Endodermal cell (in vitro differentiated cells): ENCODE measurements around the gene GALNT17. TPM values are rescaled to one million over a fixed set of nuclear protein-coding genes. Genes with fewer than 3 reads are reported as not detected.

Experiments used
- DNase-seq: peaks from one replicate; pipeline ENCODE4 v3.0.0-alpha.2; 2017
- H3K27ac ChIP-seq: 2 replicates; pipeline ENCODE4 v1.5.1; 2013; ENCODE audit warnings: mild to moderate bottlenecking, low read depth, low read length, moderate library complexity
- H3K27me3 ChIP-seq: 2 replicates; pipeline ENCODE4 v1.6.1; 2013; ENCODE audit warnings: mild to moderate bottlenecking, low read length, moderate library complexity; ENCODE audit not compliant: insufficient read depth, control insufficient read depth, poor library complexity, severe bottlenecking
- H3K36me3 ChIP-seq: 2 replicates; pipeline ENCODE4 v1.7.0; 2013; ENCODE audit warnings: mild to moderate bottlenecking, low read length, moderate library complexity; ENCODE audit not compliant: control insufficient read depth, insufficient read depth
- H3K4me1 ChIP-seq: one replicate; pipeline ENCODE4 v1.7.0; 2013; ENCODE audit warnings: low read length; ENCODE audit not compliant: control insufficient read depth, insufficient read depth
- H3K4me3 ChIP-seq: 2 replicates; pipeline ENCODE4 v1.5.1; 2013; ENCODE audit warnings: mild to moderate bottlenecking, low read length, moderate library complexity
- H3K9ac ChIP-seq: 2 replicates; pipeline ENCODE4 v1.6.1; 2013; ENCODE audit warnings: mild to moderate bottlenecking, low read length, moderate library complexity; ENCODE audit not compliant: poor library complexity, severe bottlenecking; ENCODE audit errors: extremely low read depth
- H3K9me3 ChIP-seq: 2 replicates; pipeline ENCODE4 v1.6.1; 2013; ENCODE audit warnings: mild to moderate bottlenecking, low read length, moderate library complexity; ENCODE audit not compliant: control insufficient read depth
- H3K27ac Mint-ChIP-seq: 2 replicates; pipeline ENCODE4 v1.8.0; 2020; ENCODE audit warnings: mixed read lengths
- H3K27me3 Mint-ChIP-seq: 2 replicates; pipeline ENCODE4 v1.8.0; 2021; ENCODE audit warnings: mild to moderate bottlenecking, mixed read lengths; ENCODE audit not compliant: insufficient read depth
- H3K36me3 Mint-ChIP-seq: 2 replicates; pipeline ENCODE4 v1.8.0; 2020; ENCODE audit warnings: low read depth, mixed read lengths
- H3K4me1 Mint-ChIP-seq: 2 replicates; pipeline ENCODE4 v1.8.0; 2020; ENCODE audit warnings: mixed read lengths
- H3K4me3 Mint-ChIP-seq: 2 replicates; pipeline ENCODE4 v1.8.0; 2020; ENCODE audit warnings: mild to moderate bottlenecking, moderate library complexity, mixed read lengths
- H3K9me3 Mint-ChIP-seq: 2 replicates; pipeline ENCODE4 v1.8.0; 2020; ENCODE audit warnings: mild to moderate bottlenecking, mixed read lengths
- WGBS, 2 experiments: methylation state at CpG; one replicate each; pipeline versions ENCODE4 v1.1.5 to v1.1.7; 2013; ENCODE audit warnings: missing lambda C conversion rate in 2 of 2, mixed read lengths in 1 of 2; ENCODE audit not compliant: insufficient coverage in 1 of 2, insufficient read length in 1 of 2; 5-methylcytosine and 5-hydroxymethylcytosine counted together
- total RNA-seq, 2 donors: library from RNA; stranded (reverse); fragmentation: NEBNext Ultra II Directional in 1 of 2; extraction: Animal tissue kit (Norgen Biotek cat#: 25700) in 1 of 2; gene quantifications; 2 replicates in 1 of 2; 3 replicates in 1 of 2; pipeline ENCODE4 v1.2.1, GENCODE V29; 2021
- TF ChIP-seq, protein P1 (sequence below): fragments of 200-600 bp; sonication (generic); conservative IDR thresholded peaks from 2 replicates; pipeline ENCODE4 v1.5.0; 2021; ENCODE audit warnings: antibody characterized with exemption, mild to moderate bottlenecking

GALNT17 gene
- total RNA-seq, 2 donors from 2014 or later = 60.4 to 61.3 TPM

- H3K4me1 ChIP-seq = no peaks in the 10 kb centered on the region
- Mint-ChIP-seq H3K4me3 (no peak overlapping the region), H3K27ac (no peak overlapping the region), H3K4me1 (peaks cover 14% of the 10 kb centered on the region), H3K27me3 (no peaks in the 10 kb centered on the region), H3K9me3 (peaks cover 39% of the 10 kb centered on the region), H3K36me3 (peaks cover 60% of the 10 kb centered on the region)
- H3K9ac ChIP-seq = no peak overlapping the region
- WGBS, 2 experiments = 85 to 89% methylated on average over 2 to 4 of the region's 4 CpGs
- H3K9me3 ChIP-seq = peaks cover 39% of the 10 kb centered on the region
- H3K4me3 ChIP-seq = no peak overlapping the region
- no peak overlapping the region for H3K27ac ChIP-seq
- TF ChIP-seq, protein P1, sequence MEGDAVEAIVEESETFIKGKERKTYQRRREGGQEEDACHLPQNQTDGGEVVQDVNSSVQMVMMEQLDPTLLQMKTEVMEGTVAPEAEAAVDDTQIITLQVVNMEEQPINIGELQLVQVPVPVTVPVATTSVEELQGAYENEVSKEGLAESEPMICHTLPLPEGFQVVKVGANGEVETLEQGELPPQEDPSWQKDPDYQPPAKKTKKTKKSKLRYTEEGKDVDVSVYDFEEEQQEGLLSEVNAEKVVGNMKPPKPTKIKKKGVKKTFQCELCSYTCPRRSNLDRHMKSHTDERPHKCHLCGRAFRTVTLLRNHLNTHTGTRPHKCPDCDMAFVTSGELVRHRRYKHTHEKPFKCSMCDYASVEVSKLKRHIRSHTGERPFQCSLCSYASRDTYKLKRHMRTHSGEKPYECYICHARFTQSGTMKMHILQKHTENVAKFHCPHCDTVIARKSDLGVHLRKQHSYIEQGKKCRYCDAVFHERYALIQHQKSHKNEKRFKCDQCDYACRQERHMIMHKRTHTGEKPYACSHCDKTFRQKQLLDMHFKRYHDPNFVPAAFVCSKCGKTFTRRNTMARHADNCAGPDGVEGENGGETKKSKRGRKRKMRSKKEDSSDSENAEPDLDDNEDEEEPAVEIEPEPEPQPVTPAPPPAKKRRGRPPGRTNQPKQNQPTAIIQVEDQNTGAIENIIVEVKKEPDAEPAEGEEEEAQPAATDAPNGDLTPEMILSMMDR = no peak
- peak; percentile 23 for DNase-seq
- H3K27me3 ChIP-seq = no peaks in the 10 kb centered on the region
- H3K36me3 ChIP-seq = peaks cover 37% of the 10 kb centered on the region
Measured at GRCh38 chr7:71216211-71216610, 84.3 kb downstream of the GALNT17 start.

GRCh38 chr7:71220210-71220695, 88.3 kb downstream of the GALNT17 start:
- H3K36me3 Mint-ChIP-seq = peaks cover 41% of the 10 kb centered on the region
- H3K4me3 Mint-ChIP-seq = no peak overlapping the region

GRCh38 chr7:71221049-71221448, 89.1 kb downstream of the GALNT17 start:
- peaks cover 8% of the 10 kb centered on the region for H3K4me1 Mint-ChIP-seq

More at GRCh38 chr7:71220210-71220695, 88.3 kb downstream of the GALNT17 start:
- peaks cover 42% of the 10 kb centered on the region for H3K9me3 ChIP-seq
- peaks cover 53% of the 10 kb centered on the region for H3K36me3 ChIP-seq
- WGBS, 2 experiments = 76 to 94% methylated on average over 3 to 5 of the region's 5 CpGs
- H3K27ac Mint-ChIP-seq = no peak overlapping the region
- peaks cover 10% of the 10 kb centered on the region for H3K4me1 Mint-ChIP-seq
- H3K4me3 ChIP-seq = no peak overlapping the region
- H3K27me3 Mint-ChIP-seq = no peaks in the 10 kb centered on the region
- H3K9me3 Mint-ChIP-seq = peaks cover 31% of the 10 kb centered on the region
- H3K9ac ChIP-seq = no peak overlapping the region
- H3K4me1 ChIP-seq = no peaks in the 10 kb centered on the region
- TF ChIP-seq, protein P1 = peak; percentile 53
- DNase-seq = peak; percentile 32
- H3K27me3 ChIP-seq = no peaks in the 10 kb centered on the region
- no peak overlapping the region for H3K27ac ChIP-seq

More at GRCh38 chr7:71221049-71221448, 89.1 kb downstream of the GALNT17 start:
- Histone ChIP-seq H3K4me1 (no peaks in the 10 kb centered on the region), H3K36me3 (peaks cover 55% of the 10 kb centered on the region), H3K27ac (no peak overlapping the region), H3K4me3 (peak overlapping the region; percentile 25), H3K9me3 (peaks cover 42% of the 10 kb centered on the region), H3K9ac (no peak overlapping the region), H3K27me3 (no peaks in the 10 kb centered on the region)
- no peaks in the 10 kb centered on the region for H3K27me3 Mint-ChIP-seq
- peaks cover 42% of the 10 kb centered on the region for H3K36me3 Mint-ChIP-seq
- TF ChIP-seq, protein P1 = no peak
- H3K27ac Mint-ChIP-seq = no peak overlapping the region
- 98% methylated on average over 1 of the region's 1 CpG; no CpG with 5 or more reads in 1 of the 2 experiments for WGBS, 2 experiments
- DNase-seq = peak; percentile 13
- H3K9me3 Mint-ChIP-seq = peaks cover 31% of the 10 kb centered on the region
- no peak overlapping the region for H3K4me3 Mint-ChIP-seq
